GM12874 (cell line): ENCODE data around the gene SLC1A1.

Source experiments
- CTCF ChIP-seq: IDR thresholded peaks from 2 replicates; pipeline ENCODE4 v1.5.1; 2011; ENCODE audit warnings: low read depth, mild to moderate bottlenecking, control low read depth, low read length, moderate library complexity; ENCODE audit not compliant: insufficient read depth

SLC1A1 gene

GRCh38 chr9:4594994-4595393 is 104.7 kb downstream of the SLC1A1 start:
- no peak for TF ChIP-seq CTCF

- TF ChIP-seq CTCF: no peak
Measured at GRCh38 chr9:4596165-4596922, 106.1 kb downstream of the SLC1A1 start.

GRCh38 chr9:4600368-4600767 is 110.1 kb downstream of the SLC1A1 start:
- TF ChIP-seq CTCF: no peak

- TF ChIP-seq CTCF: no peak
Measured at GRCh38 chr9:4603830-4604229, 113.6 kb downstream of the SLC1A1 start.

- TF ChIP-seq CTCF: peak; percentile 41; the same call in 1 of the 2 replicates
Measured at GRCh38 chr9:4604678-4605095, 114.4 kb downstream of the SLC1A1 start.

GRCh38 chr9:4614627-4615026 is 124.4 kb downstream of the SLC1A1 start:
- no peak for TF ChIP-seq CTCF

- TF ChIP-seq CTCF: no peak
Measured at GRCh38 chr9:4615251-4615650, 125.0 kb downstream of the SLC1A1 start.

GRCh38 chr9:4615778-4616177 is 125.5 kb downstream of the SLC1A1 start:
- TF ChIP-seq CTCF: no peak
